Neural cell (in vitro differentiated cells): ENCODE data around the gene ECE1. TPM values are rescaled to one million over a fixed set of nuclear protein-coding genes. Genes with fewer than 3 reads are reported as not detected.

ENCODE experiments used
- H2AFZ ChIP-seq: fragments of 200-600, 300-800 bp; sonication (generic), shearing (Covaris generic); 2 replicates; pipeline ENCODE4 v1.6.0; 2014; ENCODE audit warnings: low read depth, mild to moderate bottlenecking, antibody characterized with exemption, low read length, moderate library complexity
- H3F3A ChIP-seq: fragments of 200-600 bp; shearing (Covaris generic); 2 replicates; pipeline ENCODE4 v1.6.1; 2016; ENCODE audit warnings: mild to moderate bottlenecking, moderate library complexity, mixed read lengths, antibody characterized with exemption, low read length; ENCODE audit not compliant: insufficient read depth, poor library complexity, severe bottlenecking
- H3K27ac ChIP-seq: fragments of 200-600, 300-800 bp; sonication (generic), shearing (Covaris generic); 2 replicates; pipeline ENCODE4 v1.5.1; 2014; ENCODE audit warnings: mild to moderate bottlenecking, low read length, moderate library complexity
- H3K27me3 ChIP-seq: fragments of 300-800, 200-600 bp; sonication (generic), shearing (Covaris generic); 2 replicates; pipeline ENCODE4 v1.6.0; 2014; ENCODE audit warnings: mild to moderate bottlenecking, low read depth, low read length, moderate library complexity; ENCODE audit not compliant: insufficient read depth
- H3K36me3 ChIP-seq: fragments of 300-800, 200-600 bp; sonication (generic), shearing (Covaris generic); 2 replicates; pipeline ENCODE4 v1.5.1; 2014; ENCODE audit warnings: mild to moderate bottlenecking, antibody characterized with exemption, low read length, moderate library complexity; ENCODE audit not compliant: insufficient read depth
- H3K4me2 ChIP-seq: fragments of 300-800, 200-600 bp; sonication (generic), shearing (Covaris generic); 2 replicates; pipeline ENCODE4 v1.6.0; 2014; ENCODE audit warnings: mild to moderate bottlenecking, low read length
- H3K4me3 ChIP-seq: fragments of 300-800, 200-600 bp; sonication (generic), shearing (Covaris generic); 2 replicates; pipeline ENCODE4 v1.5.1; 2014; ENCODE audit warnings: mild to moderate bottlenecking, low read length, moderate library complexity
- H3K79me2 ChIP-seq: fragments of 200-600 bp; shearing (Covaris generic); replicated peaks from 2 replicates; pipeline ENCODE4 v1.6.0; 2014; ENCODE audit warnings: mild to moderate bottlenecking, low read length, moderate library complexity; ENCODE audit not compliant: insufficient read depth
- H3K9ac ChIP-seq: fragments of 300-800, 200-600 bp; sonication (generic), shearing (Covaris generic); 2 replicates; pipeline ENCODE4 v1.6.1; 2016; ENCODE audit warnings: mild to moderate bottlenecking, low read length, mixed read lengths
- H3K9me2 ChIP-seq: fragments of 200-600 bp; shearing (Covaris generic); 2 replicates; pipeline ENCODE4 v1.6.1; 2016; ENCODE audit warnings: mild to moderate bottlenecking, low read length, mixed read lengths; ENCODE audit not compliant: insufficient read depth
- H3K9me3 ChIP-seq: fragments of 200-600, 300-800 bp; sonication (generic), shearing (Covaris generic); 2 replicates; pipeline ENCODE4 v1.6.1; 2016; ENCODE audit warnings: mild to moderate bottlenecking, mixed run types, low read length, moderate library complexity, mixed read lengths
- H4K20me1 ChIP-seq: fragments of 200-600 bp; shearing (Covaris generic); 2 replicates; pipeline ENCODE4 v1.6.1; 2016; ENCODE audit warnings: mild to moderate bottlenecking, mixed run types; ENCODE audit not compliant: insufficient read depth
- CTCF ChIP-seq: fragments of 450-650 bp; IDR thresholded peaks from 2 replicates; pipeline ENCODE4 v1.5.1; 2014; ENCODE audit warnings: antibody characterized with exemption, mild to moderate bottlenecking, moderate library complexity; ENCODE audit not compliant: poor library complexity, severe bottlenecking
- EP300 ChIP-seq: fragments of 450-650 bp; conservative IDR thresholded peaks from 2 replicates; pipeline ENCODE4 v1.6.1; 2014; ENCODE audit warnings: antibody characterized with exemption, mild to moderate bottlenecking, moderate library complexity; ENCODE audit not compliant: poor library complexity, severe bottlenecking
- EZH2 ChIP-seq: fragments of 200-600, 300-800 bp; shearing (Covaris generic), sonication (generic); IDR thresholded peaks from 2 replicates; pipeline ENCODE4 v1.6.1; 2014; ENCODE audit warnings: antibody characterized with exemption, low read length, borderline replicate concordance, mild to moderate bottlenecking; ENCODE audit not compliant: insufficient read depth, poor library complexity, severe bottlenecking
- MXI1 ChIP-seq: fragments of 450-650 bp; conservative IDR thresholded peaks from 2 replicates; pipeline ENCODE4 v1.6.1; 2014; ENCODE audit warnings: antibody characterized with exemption, mild to moderate bottlenecking; ENCODE audit not compliant: poor library complexity, severe bottlenecking
- POLR2AphosphoS5 ChIP-seq: IDR thresholded peaks from 2 replicates; pipeline ENCODE4 v1.6.1; 2012
- RAD21 ChIP-seq: fragments of 450-650 bp; conservative IDR thresholded peaks from 2 replicates; pipeline ENCODE4 v1.6.1; 2014; ENCODE audit warnings: antibody characterized with exemption, mild to moderate bottlenecking, moderate library complexity
- SMC3 ChIP-seq: fragments of 450-650 bp; conservative IDR thresholded peaks from 2 replicates; pipeline ENCODE4 v1.6.1; 2014; ENCODE audit warnings: antibody characterized with exemption, mild to moderate bottlenecking, moderate library complexity; ENCODE audit not compliant: poor library complexity
- TAF1 ChIP-seq: IDR thresholded peaks from 2 replicates; pipeline ENCODE4 v1.6.1; 2012; ENCODE audit warnings: low read depth
- polyA plus RNA-seq: library from polyadenylated mRNA; depleted of rRNA; stranded (reverse); fragments of >200 nt; gene quantifications from 2 replicates; pipeline ENCODE4 v1.2.3, GENCODE V29; 2014
- TF ChIP-seq, protein P1 (sequence below): IDR thresholded peaks from 2 replicates; pipeline ENCODE4 v1.6.1; 2012; ENCODE audit warnings: borderline replicate concordance

The ECE1 gene
- polyA plus RNA-seq, 1 donor from 2014 or later = 7.8 TPM

DNA sequence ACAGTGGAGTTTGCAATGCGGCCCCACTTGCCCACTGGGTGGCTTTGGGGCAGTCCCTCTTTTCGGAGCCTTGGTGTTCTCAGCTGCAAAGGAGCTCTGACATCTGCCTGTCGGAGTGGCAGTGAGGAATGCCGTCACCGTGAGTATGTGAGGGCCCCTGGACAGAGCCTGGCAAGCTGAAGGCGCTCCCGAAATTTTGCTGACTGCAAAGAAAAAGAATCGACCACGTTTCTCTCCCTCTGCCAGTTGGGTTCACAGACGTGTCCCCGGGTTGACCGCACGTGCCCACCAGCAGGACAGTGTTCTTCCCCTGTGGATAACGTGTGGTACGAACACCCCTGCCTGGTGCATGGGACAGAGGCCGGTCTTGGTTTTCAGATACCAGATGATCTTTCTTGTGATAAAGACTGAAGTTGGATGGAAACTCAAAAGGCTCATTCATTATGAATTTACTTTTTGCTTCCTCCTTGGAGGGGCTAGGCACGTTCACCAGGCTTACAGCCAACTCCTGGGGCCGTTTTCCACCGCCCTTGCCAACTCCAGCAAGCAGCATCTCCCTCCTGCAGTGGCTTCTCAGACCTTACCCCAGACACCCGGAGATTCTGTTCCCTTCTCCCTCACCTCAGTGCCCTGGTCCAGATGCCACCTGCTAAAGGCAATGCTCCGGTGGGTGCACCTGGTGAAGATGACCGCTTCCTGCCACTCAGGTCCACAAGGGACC is 29.7 kb downstream of the ECE1 start:
- H3K4me3 ChIP-seq = no peak overlapping the region
- H3K4me2 ChIP-seq = no peak overlapping the region
- H2AFZ ChIP-seq = no peak overlapping the region
- no peaks in the 10 kb centered on the region for H3F3A ChIP-seq
- H3K79me2 ChIP-seq = no peaks in the 10 kb centered on the region
- H4K20me1 ChIP-seq = no peaks in the 10 kb centered on the region
- H3K9ac ChIP-seq = no peak overlapping the region
- H3K9me3 ChIP-seq = no peaks in the 10 kb centered on the region
- no peaks in the 10 kb centered on the region for H3K36me3 ChIP-seq
- H3K27ac ChIP-seq = no peak overlapping the region
- no peak for TF ChIP-seq EZH2
- no peak for TF ChIP-seq RAD21
- TF ChIP-seq MXI1 = no peak
- H3K9me2 ChIP-seq = no peaks in the 10 kb centered on the region
- no peaks in the 10 kb centered on the region for H3K27me3 ChIP-seq

DNA sequence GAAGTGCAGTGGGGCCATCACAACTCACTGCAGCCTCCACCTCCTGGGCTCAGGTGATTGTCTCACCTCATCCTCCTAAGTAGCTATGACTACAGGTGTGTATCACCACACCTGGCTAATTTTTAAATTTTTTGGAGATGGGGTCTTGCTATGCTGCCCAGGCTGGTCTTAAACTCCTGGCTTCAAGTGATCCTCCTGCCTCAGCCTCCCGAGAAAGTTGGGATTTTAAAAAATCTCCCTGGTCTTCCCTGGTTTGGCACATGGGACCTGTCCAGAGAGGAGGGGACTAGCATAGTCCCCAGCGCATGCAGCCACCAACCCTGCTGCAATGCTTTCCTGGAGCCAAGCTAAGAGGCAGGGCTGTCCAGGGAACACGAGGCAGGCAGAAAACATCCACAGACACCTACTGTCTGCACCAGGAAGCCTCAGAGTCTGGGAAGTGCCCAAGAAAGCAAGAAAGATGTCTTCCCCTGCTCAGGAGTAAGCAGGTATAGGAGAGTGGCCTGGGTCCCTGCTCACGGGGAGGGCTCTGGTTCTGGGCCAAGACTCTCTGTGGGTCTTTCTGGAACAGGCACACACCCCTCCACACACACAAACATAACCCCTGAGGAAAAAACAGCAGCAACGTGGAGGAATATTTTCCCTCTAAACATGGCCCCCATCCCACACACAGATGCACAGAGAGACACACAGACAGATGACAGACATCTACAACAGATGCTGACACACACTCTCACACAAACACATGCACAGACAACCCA is 30.8 kb downstream of the ECE1 start:
- no peak overlapping the region for H3K27ac ChIP-seq
- H3K4me3 ChIP-seq = no peak overlapping the region
- H3K9me2 ChIP-seq = no peaks in the 10 kb centered on the region
- H3K27me3 ChIP-seq = no peaks in the 10 kb centered on the region
- no peak for TF ChIP-seq RAD21
- no peak for TF ChIP-seq TAF1
- no peak for TF ChIP-seq POLR2AphosphoS5
- TF ChIP-seq CTCF = no peak
- TF ChIP-seq EZH2 = no peak
- TF ChIP-seq MXI1 = no peak
- no peaks in the 10 kb centered on the region for H3F3A ChIP-seq
- H3K9ac ChIP-seq = no peak overlapping the region
- no peaks in the 10 kb centered on the region for H3K79me2 ChIP-seq
- H4K20me1 ChIP-seq = no peaks in the 10 kb centered on the region
- H2AFZ ChIP-seq = no peak overlapping the region
- H3K4me2 ChIP-seq = no peak overlapping the region
- H3K9me3 ChIP-seq = no peaks in the 10 kb centered on the region
- no peaks in the 10 kb centered on the region for H3K36me3 ChIP-seq

- TF ChIP-seq CTCF (no peak), MXI1 (no peak), TAF1 (no peak), EZH2 (no peak), EP300 (no peak), RAD21 (no peak), POLR2AphosphoS5 (no peak), SMC3 (no peak)
- TF ChIP-seq, protein P1, sequence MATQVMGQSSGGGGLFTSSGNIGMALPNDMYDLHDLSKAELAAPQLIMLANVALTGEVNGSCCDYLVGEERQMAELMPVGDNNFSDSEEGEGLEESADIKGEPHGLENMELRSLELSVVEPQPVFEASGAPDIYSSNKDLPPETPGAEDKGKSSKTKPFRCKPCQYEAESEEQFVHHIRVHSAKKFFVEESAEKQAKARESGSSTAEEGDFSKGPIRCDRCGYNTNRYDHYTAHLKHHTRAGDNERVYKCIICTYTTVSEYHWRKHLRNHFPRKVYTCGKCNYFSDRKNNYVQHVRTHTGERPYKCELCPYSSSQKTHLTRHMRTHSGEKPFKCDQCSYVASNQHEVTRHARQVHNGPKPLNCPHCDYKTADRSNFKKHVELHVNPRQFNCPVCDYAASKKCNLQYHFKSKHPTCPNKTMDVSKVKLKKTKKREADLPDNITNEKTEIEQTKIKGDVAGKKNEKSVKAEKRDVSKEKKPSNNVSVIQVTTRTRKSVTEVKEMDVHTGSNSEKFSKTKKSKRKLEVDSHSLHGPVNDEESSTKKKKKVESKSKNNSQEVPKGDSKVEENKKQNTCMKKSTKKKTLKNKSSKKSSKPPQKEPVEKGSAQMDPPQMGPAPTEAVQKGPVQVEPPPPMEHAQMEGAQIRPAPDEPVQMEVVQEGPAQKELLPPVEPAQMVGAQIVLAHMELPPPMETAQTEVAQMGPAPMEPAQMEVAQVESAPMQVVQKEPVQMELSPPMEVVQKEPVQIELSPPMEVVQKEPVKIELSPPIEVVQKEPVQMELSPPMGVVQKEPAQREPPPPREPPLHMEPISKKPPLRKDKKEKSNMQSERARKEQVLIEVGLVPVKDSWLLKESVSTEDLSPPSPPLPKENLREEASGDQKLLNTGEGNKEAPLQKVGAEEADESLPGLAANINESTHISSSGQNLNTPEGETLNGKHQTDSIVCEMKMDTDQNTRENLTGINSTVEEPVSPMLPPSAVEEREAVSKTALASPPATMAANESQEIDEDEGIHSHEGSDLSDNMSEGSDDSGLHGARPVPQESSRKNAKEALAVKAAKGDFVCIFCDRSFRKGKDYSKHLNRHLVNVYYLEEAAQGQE = no peak
- Histone ChIP-seq H3K79me2 (no peaks in the 10 kb centered on the region), H3K4me3 (no peak overlapping the region), H3K27ac (no peak overlapping the region), H3K4me2 (no peak overlapping the region), H3K9me3 (no peaks in the 10 kb centered on the region), H3K27me3 (no peaks in the 10 kb centered on the region), H3F3A (no peaks in the 10 kb centered on the region), H2AFZ (no peak overlapping the region), H4K20me1 (no peaks in the 10 kb centered on the region), H3K9me2 (no peaks in the 10 kb centered on the region), H3K36me3 (no peaks in the 10 kb centered on the region), H3K9ac (no peak overlapping the region)
These were observed 31.7 kb downstream of the ECE1 start for GRCh38 chr1:21258331-21259134.
